HG02571 (cell line): ENCODE measurements around the gene WNK2.

Experiments
- ATAC-seq: cut with Tn5 transposase; IDR thresholded peaks from one replicate; pipeline ENCODE4 v1.9.1; 2021; ENCODE audit warnings: mild to moderate bottlenecking, moderate library complexity; ENCODE audit not compliant: unreplicated experiment

Gene WNK2

DNA sequence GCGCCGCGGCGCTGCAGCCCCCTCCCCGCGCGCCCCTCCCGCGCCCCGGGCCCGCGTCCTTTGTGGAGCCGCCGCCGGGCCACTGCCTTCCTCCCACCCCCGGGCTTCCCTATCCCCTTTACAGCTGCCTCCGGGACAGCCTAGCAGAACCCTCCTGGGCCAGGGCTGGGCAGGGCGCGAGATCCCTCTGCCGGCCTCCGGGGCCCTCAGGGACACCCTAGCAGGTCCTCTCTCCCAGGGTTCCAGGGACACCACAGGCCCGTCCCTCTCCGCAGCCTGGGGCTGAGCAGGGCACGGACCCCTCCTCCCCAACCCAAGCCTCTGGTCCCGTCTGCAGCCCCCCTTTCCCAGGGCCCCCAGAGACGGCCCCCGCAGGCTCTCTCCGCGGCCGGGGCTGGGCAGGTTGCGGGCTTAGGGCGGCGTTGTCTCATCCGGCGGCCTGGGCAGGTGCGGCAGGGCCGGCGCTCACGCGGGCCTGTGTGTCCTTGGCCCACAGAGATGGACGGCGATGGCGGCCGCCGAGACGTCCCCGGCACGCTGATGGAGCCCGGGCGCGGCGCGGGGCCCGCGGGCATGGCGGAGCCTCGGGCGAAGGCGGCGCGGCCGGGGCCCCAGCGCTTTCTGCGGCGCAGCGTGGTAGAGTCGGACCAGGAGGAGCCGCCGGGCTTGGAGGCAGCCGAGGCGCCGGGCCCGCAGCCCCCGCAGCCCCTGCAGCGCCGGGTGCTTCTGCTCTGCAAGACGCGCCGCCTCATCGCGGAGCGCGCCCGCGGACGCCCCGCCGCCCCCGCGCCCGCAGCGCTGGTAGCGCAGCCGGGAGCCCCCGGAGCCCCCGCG, 710 bp downstream of the WNK2 start:
- ATAC-seq = no peak

DNA sequence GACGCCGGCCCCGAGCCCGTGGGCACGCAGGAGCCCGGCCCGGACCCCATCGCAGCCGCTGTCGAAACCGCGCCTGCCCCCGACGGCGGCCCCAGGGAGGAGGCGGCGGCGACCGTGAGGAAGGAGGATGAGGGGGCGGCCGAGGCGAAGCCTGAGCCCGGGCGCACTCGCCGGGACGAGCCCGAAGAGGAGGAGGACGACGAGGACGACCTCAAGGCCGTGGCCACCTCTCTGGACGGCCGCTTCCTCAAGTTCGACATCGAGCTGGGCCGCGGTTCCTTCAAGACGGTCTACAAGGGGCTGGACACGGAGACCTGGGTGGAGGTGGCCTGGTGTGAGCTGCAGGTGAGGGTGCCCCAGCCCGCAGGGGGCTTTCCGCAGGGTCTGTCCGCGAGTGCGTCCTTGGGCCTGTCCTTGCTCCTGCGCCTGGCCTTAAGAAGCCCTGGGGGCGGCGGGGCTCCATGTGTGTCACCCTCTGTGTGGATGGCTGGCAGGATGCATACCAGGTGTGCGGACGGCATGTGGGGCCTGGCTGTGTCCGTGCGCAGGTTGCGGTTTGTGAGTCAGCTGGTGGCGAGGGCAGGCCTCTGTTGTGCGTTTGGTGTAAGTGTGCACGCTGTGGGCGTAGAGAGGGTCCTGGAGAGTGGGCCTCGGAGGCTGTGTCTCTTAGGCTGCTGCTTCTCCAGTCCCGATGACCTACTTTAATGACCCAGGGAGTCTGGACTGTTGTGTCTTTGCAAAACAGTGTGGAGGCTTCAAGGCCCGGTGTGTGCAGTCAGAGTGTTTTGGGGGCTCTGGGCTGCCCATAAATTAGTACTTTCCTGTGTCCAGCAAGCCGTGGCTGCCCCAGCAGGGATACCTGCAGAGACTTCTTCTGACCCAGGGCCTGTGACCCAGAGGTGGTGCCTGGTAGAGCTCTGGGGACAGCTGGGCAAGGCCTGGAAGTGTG, 1.6 kb downstream of the WNK2 start:
- no peak for ATAC-seq

DNA sequence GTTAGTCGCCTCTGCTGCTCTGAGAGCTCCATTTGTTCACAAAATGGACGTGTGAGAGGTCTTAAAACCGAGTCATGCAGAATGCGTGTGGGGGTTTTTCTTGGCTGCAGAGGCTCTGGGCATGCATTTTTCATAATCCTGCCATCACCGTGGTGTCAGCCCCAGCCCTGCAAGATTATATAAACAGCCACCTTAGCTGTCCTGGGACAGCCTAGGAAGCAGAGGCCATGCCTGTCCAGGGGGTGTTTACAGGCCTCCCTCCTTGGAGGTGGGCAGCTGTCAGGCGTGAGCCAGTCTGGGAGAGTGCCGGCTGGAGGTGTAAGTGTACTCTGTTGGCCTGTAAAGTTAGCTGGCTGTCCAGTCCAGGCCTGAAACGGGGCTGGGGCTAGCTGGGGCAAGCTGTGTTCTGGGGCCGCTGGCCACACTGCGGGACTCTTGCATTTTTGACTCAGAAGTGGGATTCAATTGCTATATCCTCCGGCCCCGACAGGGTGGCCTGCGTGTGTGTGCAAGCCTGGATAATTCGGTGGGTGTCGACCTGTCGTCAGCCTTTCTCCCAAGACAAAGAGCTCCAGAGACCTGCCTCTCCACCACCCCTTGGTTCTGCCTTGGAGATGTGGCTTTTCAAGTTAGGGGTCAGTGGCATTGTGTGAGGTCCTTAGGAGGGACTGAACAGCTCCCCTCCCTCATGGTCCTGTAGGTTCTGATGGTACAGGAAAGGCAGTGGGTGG, 2.4 kb downstream of the WNK2 start:
- no peak for ATAC-seq

DNA sequence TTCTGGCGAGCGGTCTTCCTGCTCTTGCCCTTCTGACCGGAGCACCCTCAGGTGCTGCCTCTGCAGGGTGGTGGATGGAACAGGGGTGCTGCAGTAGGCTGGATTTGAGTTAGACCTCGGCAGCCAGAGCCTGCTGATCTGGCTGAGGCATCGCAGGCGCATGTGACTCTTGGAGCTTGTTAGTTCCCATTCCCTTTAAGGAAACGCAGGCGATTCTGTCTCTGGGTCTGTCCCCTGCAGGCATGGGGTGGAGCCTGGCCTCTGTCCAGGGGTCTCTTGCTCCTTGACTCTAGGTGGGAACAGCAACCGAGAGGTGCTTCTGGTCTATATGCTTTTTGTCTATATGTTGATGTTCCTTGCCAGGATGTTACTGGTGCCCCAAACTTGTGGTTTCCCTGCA, 3.1 kb downstream of the WNK2 start:
- no peak for ATAC-seq

DNA sequence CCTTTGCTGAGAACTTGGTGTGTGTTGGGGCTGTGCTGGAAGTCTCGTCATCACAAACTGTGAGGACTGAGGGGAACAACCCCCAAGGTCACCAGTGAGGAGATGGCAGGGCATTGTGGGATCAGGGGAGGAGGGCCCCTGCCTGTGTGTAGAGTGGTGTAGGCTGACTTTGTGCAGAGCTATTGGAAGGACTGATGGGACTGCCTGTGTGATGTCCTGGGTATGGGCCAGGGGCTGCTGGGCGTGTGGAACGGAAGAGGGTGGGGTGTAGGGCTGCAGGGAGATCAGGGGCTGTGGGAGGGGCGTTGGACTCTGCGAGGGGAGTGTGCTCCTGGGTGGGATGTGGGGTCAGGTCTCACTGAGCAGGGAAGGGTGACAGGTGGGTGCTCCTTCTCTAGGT, 3.6 kb downstream of the WNK2 start:
- ATAC-seq = no peak

DNA sequence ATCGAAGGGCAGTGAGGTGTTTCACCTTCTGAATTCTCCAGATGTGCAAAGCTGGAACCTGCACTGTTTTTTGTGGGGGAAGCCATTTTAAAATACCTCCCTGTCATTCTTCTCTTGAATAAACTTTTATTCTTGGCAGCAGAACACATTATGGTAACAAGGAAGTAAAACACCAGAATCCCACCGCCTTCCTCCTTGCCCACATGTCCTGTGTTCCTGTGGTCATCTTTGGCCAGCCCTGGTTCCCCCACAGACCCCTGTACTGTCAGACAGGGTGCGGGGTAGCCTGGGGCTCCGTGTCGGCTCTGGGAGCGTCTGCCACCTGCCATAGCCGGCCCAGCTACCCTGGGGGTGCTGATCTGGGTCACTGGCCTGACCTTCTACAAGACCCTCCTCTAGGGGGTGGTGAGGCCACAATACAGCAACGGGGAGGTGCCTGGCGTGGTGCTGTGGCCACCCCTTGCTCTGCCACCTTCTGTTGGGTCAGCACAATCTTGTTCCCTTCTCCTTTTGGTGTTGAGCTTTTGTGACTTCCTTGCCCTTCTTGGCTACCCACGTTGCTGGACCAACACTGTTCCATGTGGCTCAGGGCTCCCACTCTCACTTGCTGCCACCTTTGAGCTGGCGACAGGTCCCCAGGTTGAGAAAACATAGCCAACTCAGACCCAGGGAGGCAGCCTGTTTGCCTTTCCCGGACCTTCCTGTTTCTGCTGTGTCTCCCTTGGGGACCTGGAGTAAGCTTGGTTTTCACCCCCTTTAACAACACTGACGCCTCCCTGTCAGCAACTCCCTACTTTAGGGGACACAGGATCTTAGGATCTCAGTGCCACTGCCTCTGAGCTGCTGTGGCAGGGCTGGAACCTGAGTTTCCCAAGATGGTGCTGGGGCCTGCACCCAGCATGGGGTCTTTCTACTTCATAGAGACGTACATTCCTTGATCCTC, 4.8 kb downstream of the WNK2 start:
- ATAC-seq = no peak

DNA sequence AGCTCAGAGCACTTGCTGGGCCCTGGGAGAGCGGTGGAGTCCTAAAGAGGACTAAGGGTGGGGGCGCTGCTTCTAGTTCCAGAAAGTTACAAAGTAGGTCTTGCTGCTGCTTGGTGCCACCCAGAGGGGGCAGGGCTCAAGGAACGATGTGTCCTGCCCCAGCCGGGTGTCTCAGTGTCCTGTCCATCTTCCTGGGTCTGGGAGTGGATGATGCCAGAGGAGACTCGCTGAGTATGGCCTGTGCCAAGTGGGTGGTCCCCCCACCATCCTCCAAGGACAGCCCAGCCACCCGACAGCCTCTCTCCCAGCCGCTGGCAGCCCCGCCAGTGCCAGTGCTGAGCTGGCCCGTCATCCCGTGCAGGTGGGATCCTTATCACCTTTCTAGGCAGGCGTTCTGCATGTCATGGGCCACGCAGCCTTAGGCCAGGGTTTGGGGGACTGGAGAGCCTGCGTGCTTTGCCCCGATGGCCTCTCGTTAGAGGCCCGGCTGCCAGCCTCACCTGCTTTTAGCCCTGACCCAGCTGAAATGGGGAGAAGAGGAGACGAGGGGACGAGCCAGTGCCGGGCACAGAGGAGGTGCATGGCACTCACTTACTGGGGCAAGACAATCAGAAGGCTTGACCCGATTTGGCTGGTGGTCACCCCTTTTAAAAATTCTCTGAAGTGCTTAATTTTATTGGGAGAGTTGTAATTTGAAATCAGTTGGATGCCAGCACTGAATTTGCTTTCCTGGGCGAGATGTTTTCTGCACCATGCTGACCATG, 5.6 kb downstream of the WNK2 start:
- ATAC-seq = no peak

DNA sequence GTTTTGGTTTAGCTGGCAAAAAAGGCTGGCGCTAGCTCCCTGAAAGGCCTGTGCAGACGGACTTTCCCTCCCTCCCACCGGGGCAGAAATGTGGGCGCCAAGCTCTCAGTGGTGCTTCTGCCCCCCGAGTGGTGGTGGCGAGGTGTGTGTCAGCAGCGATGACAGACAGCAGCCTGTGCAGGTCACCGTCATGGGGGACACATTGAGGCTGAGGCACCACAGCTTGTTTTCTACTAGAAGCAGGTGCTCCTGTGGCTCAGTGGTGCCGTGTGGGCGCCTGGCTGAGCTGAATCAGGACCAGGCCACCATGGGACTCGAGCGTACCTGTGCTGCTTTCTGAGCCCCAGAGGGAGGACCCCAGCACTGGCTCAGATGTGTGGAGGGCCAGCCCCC, 6.2 kb downstream of the WNK2 start:
- no peak for ATAC-seq

DNA sequence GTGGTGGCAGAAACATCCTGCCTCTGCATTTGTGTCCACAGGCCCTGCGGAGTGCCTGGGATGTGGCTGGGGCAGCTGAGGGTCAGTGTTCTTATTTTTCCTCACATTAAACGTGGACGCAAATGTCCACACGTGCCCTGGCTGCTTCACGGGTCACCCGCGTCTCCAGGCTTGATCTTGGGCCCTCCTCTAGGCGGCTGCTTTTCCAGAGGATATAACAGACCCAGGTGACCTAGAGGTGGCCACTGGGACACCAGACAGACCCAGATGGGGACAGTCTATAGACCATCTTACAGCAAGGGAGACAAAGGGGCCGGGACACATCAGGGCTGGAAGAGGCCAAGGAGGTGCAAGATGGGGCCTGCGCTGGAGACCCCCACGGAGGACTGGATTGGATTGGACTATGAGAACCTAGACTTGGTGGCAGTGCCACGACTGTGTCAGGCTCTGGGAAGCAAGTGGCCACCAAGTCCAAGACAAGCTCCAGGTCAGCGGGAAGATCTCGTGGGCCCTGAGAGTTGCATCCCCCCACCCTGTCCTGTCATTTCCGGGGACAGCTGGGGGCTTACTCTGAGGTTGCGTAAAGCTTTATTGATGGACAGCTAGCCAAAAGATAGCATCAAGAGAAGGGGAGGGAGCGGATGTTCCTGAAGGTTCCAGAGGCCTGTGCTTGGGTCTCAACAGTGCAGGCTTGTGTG, 6.9 kb downstream of the WNK2 start:
- ATAC-seq = no peak

DNA sequence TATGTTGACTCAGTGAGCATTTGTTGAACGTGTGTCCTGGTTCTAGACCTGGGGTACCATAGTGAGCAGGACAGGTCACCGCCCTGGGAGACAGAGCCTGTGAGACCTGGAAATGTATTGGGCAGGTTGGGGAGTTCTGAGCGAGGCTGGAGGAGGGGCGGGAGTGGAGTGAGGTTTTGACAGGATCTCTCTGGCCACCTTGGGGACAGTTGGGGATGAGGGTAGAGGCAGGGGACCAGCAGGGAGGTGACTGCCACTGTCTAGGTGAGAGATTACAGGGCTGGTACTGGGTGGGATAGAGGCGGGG, 7.4 kb downstream of the WNK2 start:
- no peak for ATAC-seq

DNA sequence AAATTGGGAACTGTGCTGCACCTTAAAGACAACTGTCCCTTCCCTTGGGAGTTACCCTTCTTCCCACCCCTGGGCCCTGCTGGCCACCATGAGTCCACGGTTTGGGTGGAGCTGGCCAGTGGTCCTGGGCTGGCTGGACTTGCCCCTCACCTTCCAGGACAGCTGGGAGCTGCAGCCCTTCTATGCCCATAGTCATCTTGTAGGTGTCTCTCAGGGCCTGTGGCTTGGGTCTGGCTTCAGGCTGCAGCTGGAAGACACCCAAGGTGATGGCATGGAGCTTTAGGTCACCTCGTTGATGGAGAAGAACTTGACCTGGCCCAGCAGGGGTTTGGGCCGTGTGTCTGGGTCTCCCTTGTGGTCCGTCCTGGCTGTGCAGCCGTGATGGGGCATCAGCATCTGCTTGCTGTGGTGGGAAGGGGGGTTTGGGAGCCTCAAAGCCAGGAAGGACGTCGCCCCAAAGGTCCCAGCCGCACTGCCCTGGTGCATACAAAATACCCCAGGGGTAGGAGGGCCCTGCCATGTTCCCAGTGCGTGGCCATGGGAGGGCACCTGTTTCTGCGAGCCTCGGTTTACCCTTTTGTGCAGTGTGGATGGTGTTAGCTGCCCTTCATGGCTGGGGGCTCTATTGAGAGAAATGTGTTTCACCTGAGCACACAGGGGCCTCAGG, 8.9 kb downstream of the WNK2 start:
- no peak for ATAC-seq

DNA sequence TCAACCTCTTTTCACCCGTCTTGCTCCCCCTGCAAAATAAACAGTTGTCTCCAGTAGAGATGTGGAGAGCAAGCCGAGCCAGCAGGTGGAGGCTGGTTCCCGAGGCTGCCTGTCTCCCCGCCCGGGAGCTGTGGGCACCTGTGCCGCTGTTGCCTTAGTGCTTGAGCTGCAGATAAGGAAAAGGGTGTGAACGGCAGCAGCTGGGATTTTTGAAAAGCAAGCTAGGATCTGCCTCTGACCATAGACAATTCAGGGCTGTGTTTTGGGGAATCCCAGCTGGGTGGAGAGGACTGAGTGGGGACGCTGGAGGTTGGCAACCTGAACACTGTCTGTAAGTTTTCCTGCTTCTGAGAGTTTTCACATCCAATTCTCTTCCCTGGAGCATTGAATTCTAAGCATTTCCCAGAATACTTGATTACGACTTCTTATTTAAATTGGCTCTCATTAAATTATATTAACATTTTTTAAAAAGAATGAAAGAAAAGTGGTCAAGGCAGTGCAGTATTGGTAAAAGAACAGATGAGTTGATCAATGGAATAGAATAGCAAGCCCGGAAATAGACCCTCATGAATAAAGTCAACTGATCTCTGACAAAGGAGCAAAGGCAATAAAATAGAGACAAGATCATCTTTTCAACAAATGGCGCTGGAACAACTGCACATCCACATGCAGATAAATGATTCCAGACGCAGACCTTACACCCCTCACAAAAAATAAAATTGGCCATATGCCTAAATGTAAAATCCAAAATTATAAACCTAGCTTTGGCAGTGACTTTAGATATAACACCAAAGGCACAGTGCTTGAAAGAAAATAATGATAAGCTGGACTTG, 9.7 kb downstream of the WNK2 start:
- no peak for ATAC-seq

DNA sequence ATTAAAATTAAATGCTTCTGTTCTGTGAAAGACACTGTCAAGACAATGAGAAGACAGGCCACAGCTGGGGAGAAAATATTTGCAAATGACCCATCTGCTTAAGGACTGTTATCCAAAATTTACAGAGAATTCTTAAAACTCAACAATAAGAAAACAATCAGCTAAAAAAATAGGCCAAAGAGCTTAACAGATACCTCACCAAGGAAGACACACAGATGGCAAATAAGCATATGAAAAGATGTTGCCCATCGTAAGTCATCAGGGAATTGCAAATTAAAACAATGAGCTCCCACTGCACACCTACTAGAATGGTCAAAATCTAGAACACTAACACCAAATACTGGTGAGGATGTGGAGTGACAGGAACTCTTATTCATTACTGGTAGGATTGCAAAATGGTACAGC, 10.3 kb downstream of the WNK2 start:
- no peak for ATAC-seq

DNA sequence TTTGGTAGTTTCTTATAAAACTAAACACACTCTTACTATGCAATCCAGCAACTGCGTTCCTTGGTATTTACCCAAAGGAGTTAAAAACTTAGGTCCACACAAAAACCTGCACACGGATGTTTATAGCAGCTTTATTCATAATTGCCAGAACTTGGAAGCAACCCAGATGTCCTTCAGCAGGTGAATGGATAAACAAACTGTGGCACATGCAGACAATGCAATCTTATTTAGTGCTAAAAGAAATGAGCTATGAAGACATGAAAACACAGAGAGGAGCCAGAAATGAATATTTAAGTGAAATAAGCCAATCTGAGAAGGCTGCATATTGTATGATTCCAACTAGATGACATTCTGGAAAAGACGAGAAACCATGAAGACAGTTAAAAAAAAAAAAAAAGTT, 10.7 kb downstream of the WNK2 start:
- ATAC-seq = no peak

DNA sequence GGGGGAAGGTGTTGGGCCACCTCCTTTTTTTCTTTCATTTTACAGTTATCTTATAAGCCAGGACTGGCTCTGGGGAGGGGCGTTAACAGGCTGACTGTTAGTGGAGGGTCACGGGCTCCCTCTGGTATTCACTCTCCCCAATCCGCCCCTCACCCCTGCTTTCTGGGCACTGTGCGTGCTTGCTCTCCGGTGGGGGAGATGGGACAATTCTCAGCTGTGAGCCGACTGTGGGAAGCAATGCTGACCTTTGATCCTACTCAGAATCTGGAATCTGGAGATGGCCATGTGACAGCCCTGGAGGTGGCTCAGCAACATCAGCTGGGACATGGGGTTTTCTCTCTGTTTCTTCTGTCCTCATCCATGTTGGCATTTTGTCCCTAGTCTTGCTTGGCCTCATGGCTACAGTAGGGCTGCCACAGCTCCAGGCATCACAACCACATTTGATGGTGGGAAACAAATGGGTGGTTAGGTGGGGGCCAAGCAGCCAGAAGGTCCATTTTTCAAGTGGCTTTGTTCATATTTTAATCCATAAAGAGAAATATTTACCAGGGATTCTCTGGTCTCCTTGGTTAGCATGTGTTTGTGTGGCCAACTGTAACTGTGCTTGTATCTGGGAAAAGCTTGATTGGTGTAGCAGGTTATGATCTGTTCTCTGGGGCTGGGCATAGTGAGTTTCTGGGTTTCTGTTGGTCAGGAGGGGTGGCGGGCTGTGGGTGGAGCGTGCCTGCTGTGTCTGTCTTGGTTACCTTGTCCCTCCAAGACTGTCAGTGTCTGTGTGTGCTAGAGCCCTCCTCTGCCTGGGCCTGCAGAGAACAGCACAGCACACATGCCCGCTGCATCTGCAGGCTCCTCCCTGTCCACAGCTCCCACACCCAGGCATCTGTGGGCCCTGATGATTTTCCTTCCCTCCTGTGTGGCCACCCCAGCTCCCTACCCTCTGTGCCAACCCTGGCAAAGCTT, 12.4 kb downstream of the WNK2 start:
- no peak for ATAC-seq

DNA sequence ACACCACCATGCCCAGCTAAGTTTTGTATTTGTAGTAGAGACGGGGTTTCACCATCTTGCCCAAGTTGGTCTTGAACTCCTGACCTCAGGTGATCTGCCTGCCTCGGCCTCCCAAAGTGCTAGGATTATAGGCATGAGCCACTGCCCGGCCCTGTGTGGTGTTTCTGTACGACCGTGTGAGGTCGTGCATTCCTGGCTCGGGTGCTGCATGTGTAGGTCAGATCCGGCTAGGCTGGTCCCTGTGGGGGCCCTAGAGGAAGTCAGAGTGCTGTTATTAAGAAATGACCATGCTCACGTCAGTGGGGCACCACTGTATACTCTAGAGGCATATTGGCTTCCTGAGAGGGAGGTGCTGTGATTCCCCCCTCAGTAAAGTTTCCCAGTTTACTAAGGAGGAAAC, 13.7 kb downstream of the WNK2 start:
- no peak for ATAC-seq
